Left kidney (tissue), 1 donor: Measurements from ENCODE around the gene ZNF730. TPM values are rescaled to one million over a fixed set of nuclear protein-coding genes. Genes with fewer than 3 reads are reported as not detected.

Source experiments
- polyA plus RNA-seq: library from polyadenylated mRNA; unstranded; fragments of 120-200 nt; gene quantifications from one replicate; pipeline ENCODE4 v1.2.1, GENCODE V29; 2013; ENCODE audit not compliant: insufficient read length

The ZNF730 gene
- polyA plus RNA-seq, 1 donor = 18.2 TPM

Other genes with a start within 250 kb of the ZNF730 start
- 0.42 TPM for gene ZNF728, start 113.8 kb upstream of the ZNF730 start, polyA plus RNA-seq
- 8.4 TPM for gene ZNF724, start 133.4 kb downstream of the ZNF730 start, polyA plus RNA-seq